Nephron (organoid): ENCODE measurements around the gene PARD3.

Experiments used
- H3K27ac Mint-ChIP-seq, 3 experiments: 2 replicates each; pipeline ENCODE4 v1.8.0; 2020; ENCODE audit warnings: mixed read lengths in 3 of 3, mild to moderate bottlenecking in 2 of 3, moderate library complexity in 1 of 3
- H3K27me3 Mint-ChIP-seq: 2 replicates; pipeline ENCODE4 v1.8.0; 2021; ENCODE audit warnings: low read depth, mild to moderate bottlenecking, moderate library complexity, mixed read lengths
- H3K36me3 Mint-ChIP-seq: 2 replicates; pipeline ENCODE4 v1.8.0; 2020; ENCODE audit warnings: low read depth, mixed read lengths
- H3K4me1 Mint-ChIP-seq: 2 replicates; pipeline ENCODE4 v1.8.0; 2020; ENCODE audit warnings: mixed read lengths
- H3K4me3 Mint-ChIP-seq, 3 experiments: 2 replicates each; pipeline ENCODE4 v1.8.0; 2020; ENCODE audit warnings: mild to moderate bottlenecking in 3 of 3, mixed read lengths in 3 of 3, moderate library complexity in 2 of 3
- H3K9me3 Mint-ChIP-seq: 2 replicates; pipeline ENCODE4 v1.8.0; 2020; ENCODE audit warnings: mixed read lengths
- CTCF ChIP-seq, 3 experiments: fragments of 200-600 bp; sonication (generic); IDR thresholded peaks; one replicate each; pipeline ENCODE4 v1.5.0; 2021; ENCODE audit warnings: antibody characterized with exemption in 3 of 3; ENCODE audit not compliant: unreplicated experiment in 3 of 3

Gene PARD3

GRCh38 chr10:34574353-34574934 lies 240.7 kb downstream of the PARD3 start:
- no peak for TF ChIP-seq CTCF (IDR thresholded peaks at IDR 0.05; ENCODE audit: unreplicated experiment in 3 of 3)
- Mint-ChIP-seq H3K36me3 (no peaks in the 10 kb centered on the region), H3K9me3 (no peaks in the 10 kb centered on the region), H3K4me1 (peaks cover 45% of the 10 kb centered on the region), H3K4me3 (no peak overlapping the region), H3K27me3 (no peaks in the 10 kb centered on the region), H3K27ac (peak overlapping the region in 2 of 3 experiments; percentile 4 to 46)

- H3K27me3 Mint-ChIP-seq, result no peaks in the 10 kb centered on the region
- H3K4me3 Mint-ChIP-seq, result no peak overlapping the region
- no peaks in the 10 kb centered on the region for H3K36me3 Mint-ChIP-seq
- no peak overlapping the region for H3K27ac Mint-ChIP-seq
- H3K9me3 Mint-ChIP-seq, result no peaks in the 10 kb centered on the region
- TF ChIP-seq CTCF (IDR thresholded peaks at IDR 0.05; ENCODE audit: unreplicated experiment in 3 of 3), result no peak
- H3K4me1 Mint-ChIP-seq, result peaks cover 43% of the 10 kb centered on the region
These were observed 244.2 kb downstream of the PARD3 start for GRCh38 chr10:34570887-34571286.

- no peaks in the 10 kb centered on the region for H3K27me3 Mint-ChIP-seq
- no peak overlapping the region for H3K4me3 Mint-ChIP-seq
- no peak for TF ChIP-seq CTCF (IDR thresholded peaks at IDR 0.05; ENCODE audit: unreplicated experiment in 3 of 3)
- no peak overlapping the region for H3K27ac Mint-ChIP-seq
- H3K9me3 Mint-ChIP-seq, result no peaks in the 10 kb centered on the region
- no peaks in the 10 kb centered on the region for H3K36me3 Mint-ChIP-seq
- peaks cover 23% of the 10 kb centered on the region for H3K4me1 Mint-ChIP-seq
These were observed 247.3 kb downstream of the PARD3 start for GRCh38 chr10:34567659-34568253.

GRCh38 chr10:34565934-34566333 lies 249.2 kb downstream of the PARD3 start:
- no peaks in the 10 kb centered on the region for H3K27me3 Mint-ChIP-seq
- H3K36me3 Mint-ChIP-seq, result no peaks in the 10 kb centered on the region
- no peak overlapping the region for H3K4me3 Mint-ChIP-seq

GRCh38 chr10:34558093-34558583 lies 257.0 kb downstream of the PARD3 start:
- no peaks in the 10 kb centered on the region for H3K27me3 Mint-ChIP-seq
- no peak overlapping the region for H3K27ac Mint-ChIP-seq
- no peak overlapping the region for H3K4me3 Mint-ChIP-seq
- no peak for TF ChIP-seq CTCF (IDR thresholded peaks at IDR 0.05; ENCODE audit: unreplicated experiment in 3 of 3)
- H3K9me3 Mint-ChIP-seq, result no peaks in the 10 kb centered on the region
- no peaks in the 10 kb centered on the region for H3K4me1 Mint-ChIP-seq
- peaks cover 11% of the 10 kb centered on the region for H3K36me3 Mint-ChIP-seq

More at GRCh38 chr10:34565934-34566333, 249.2 kb downstream of the PARD3 start:
- no peaks in the 10 kb centered on the region for H3K9me3 Mint-ChIP-seq
- peaks cover 20% of the 10 kb centered on the region for H3K4me1 Mint-ChIP-seq
- no peak for TF ChIP-seq CTCF (IDR thresholded peaks at IDR 0.05; ENCODE audit: unreplicated experiment in 3 of 3)
- no peak overlapping the region for H3K27ac Mint-ChIP-seq

- no peaks in the 10 kb centered on the region for H3K9me3 Mint-ChIP-seq
- H3K36me3 Mint-ChIP-seq, result peaks cover 11% of the 10 kb centered on the region
- no peak overlapping the region for H3K4me3 Mint-ChIP-seq
- TF ChIP-seq CTCF (IDR thresholded peaks at IDR 0.05; ENCODE audit: unreplicated experiment in 3 of 3), result no peak
- no peaks in the 10 kb centered on the region for H3K4me1 Mint-ChIP-seq
- H3K27ac Mint-ChIP-seq, result no peak overlapping the region
- no peaks in the 10 kb centered on the region for H3K27me3 Mint-ChIP-seq
These were observed 257.9 kb downstream of the PARD3 start for GRCh38 chr10:34557173-34557572.
